Vagina (tissue), 2 donors: ENCODE results near the gene CPD. TPM values are rescaled to one million over a fixed set of nuclear protein-coding genes. Genes with fewer than 3 reads are reported as not detected.
A peak's percentile ranks its signal among the peaks of the same experiment; 100 is the strongest.

Source experiments
- DNase-seq, 2 donors: peaks; one replicate each; pipeline ENCODE4 v3.0.0-alpha.2; 2017; ENCODE audit errors: extremely low spot score in 2 of 2
- H3K27ac ChIP-seq: fragments of 200-600 bp; sonication (generic); one replicate; pipeline ENCODE4 v1.5.1; 2019
- H3K27me3 ChIP-seq: fragments of 200-600 bp; sonication (generic); one replicate; pipeline ENCODE4 v1.5.1; 2019
- H3K36me3 ChIP-seq, 2 donors: fragments of 200-600 bp; sonication (generic); one replicate each; pipeline ENCODE4 v1.5.1; 2017 to 2019
- H3K4me1 ChIP-seq: fragments of 200-600 bp; sonication (generic); one replicate; pipeline ENCODE4 v1.5.1; 2019
- H3K4me3 ChIP-seq, 2 donors: fragments of 200-600 bp; sonication (generic); 1 replicate in 1 of 2; 2 replicates in 1 of 2; pipeline ENCODE4 v1.5.1; 2016 to 2019
- H3K9me3 ChIP-seq: fragments of 200-600 bp; sonication (generic); one replicate; pipeline ENCODE4 v1.5.1; 2019
- POLR2A ChIP-seq, 2 donors: fragments of 450-650 bp; IDR thresholded peaks; one replicate each; pipeline ENCODE4 v1.6.1; 2017; ENCODE audit warnings: antibody characterized with exemption in 2 of 2, mild to moderate bottlenecking in 2 of 2, moderate library complexity in 2 of 2
- POLR2AphosphoS5 ChIP-seq, 2 donors: sonication (generic); formaldehyde crosslinking; IDR thresholded peaks; one replicate each; pipeline ENCODE4 v1.9.0; 2017; ENCODE audit warnings: antibody characterized with exemption in 2 of 2, mild to moderate bottlenecking in 2 of 2, low read depth in 1 of 2; ENCODE audit not compliant: insufficient read depth in 1 of 2
- intact Hi-C: fragments of 100-400 bp; cut with DNase I; formaldehyde crosslinking; loops from one replicate; pipeline ENCODE4 v1.15.1; 2023
- total RNA-seq: library from RNA; depleted of rRNA; stranded (reverse); fragments of >200 nt; gene quantifications from one replicate; pipeline ENCODE4 v1.2.3, GENCODE V29; 2016
- TF ChIP-seq, protein P1 (sequence below), 3 experiments: fragments of 450-650 bp in 2 of 3; fragments of 200-600 bp in 1 of 3; sonication (generic) in 1 of 3; IDR thresholded peaks; one replicate each; pipeline ENCODE4 v1.5.1; 2017 to 2019; ENCODE audit warnings: antibody characterized with exemption in 3 of 3, mild to moderate bottlenecking in 2 of 3, moderate library complexity in 2 of 3

The CPD gene
- 56.5 TPM for total RNA-seq

- Histone ChIP-seq H3K4me3 (peak within 1 kb of the TSS; percentile 53 to 86), H3K36me3 (no peaks in the 10 kb centered on the region), H3K9me3 (no peaks in the 10 kb centered on the region), H3K27ac (peak within 1 kb of the TSS; percentile 83), H3K27me3 (no peaks in the 10 kb centered on the region), H3K4me1 (peaks cover 58% of the 10 kb centered on the region)
- TF ChIP-seq, protein P1, sequence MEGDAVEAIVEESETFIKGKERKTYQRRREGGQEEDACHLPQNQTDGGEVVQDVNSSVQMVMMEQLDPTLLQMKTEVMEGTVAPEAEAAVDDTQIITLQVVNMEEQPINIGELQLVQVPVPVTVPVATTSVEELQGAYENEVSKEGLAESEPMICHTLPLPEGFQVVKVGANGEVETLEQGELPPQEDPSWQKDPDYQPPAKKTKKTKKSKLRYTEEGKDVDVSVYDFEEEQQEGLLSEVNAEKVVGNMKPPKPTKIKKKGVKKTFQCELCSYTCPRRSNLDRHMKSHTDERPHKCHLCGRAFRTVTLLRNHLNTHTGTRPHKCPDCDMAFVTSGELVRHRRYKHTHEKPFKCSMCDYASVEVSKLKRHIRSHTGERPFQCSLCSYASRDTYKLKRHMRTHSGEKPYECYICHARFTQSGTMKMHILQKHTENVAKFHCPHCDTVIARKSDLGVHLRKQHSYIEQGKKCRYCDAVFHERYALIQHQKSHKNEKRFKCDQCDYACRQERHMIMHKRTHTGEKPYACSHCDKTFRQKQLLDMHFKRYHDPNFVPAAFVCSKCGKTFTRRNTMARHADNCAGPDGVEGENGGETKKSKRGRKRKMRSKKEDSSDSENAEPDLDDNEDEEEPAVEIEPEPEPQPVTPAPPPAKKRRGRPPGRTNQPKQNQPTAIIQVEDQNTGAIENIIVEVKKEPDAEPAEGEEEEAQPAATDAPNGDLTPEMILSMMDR (IDR thresholded peaks at IDR 0.05): no peak
- peak in 1 of 2 donors; percentile 89 for TF ChIP-seq POLR2A (IDR thresholded peaks at IDR 0.05)
- peak in 1 of 2 donors; percentile 91 for TF ChIP-seq POLR2AphosphoS5 (IDR thresholded peaks at IDR 0.05; ENCODE audit: insufficient read depth in 1 of 2, low read depth in 1 of 2)
- intact Hi-C loops: no loop called here
- peak in 1 of 2 donors; percentile 96 for DNase-seq
Observed at GRCh38 chr17:30378825-30379302, at the start of gene CPD. Gene CPD (plus strand): TSS chr17:30378927. CDS start chr17:30378981, 54 bp downstream.

DNA sequence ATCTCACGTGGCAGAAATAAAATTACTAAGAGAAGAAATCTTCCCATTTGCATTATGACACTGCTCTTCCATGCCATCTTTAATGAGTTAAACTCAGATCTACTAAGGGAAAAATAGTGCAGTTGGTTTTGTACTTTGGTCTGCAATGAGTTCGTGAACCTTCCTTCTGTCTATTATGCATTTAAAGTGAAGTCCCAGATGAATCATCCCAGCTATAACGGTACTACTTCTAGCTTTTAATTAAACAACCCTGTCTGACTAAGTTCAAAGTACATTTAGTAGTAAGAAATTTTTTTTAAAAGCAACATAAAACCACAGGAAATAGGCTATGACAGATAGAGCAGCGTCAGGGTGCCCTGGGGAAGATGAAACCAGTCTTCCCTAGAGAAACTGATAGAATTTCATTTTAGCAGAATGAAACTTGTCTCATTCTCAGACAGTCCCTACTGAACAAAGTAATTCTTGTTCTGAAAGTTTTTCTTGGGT, 46.6 kb upstream of the CPD start:
- H3K4me1 ChIP-seq: no peaks in the 10 kb centered on the region
- H3K27ac ChIP-seq: no peak overlapping the region
- intact Hi-C loops: loop anchor here (2.0 kb wide), 1 partner anchor 61 kb away; no protein-coding TSS in a partner anchor
- no peaks in the 10 kb centered on the region for H3K36me3 ChIP-seq
- H3K27me3 ChIP-seq: no peaks in the 10 kb centered on the region
- no peaks in the 10 kb centered on the region for H3K9me3 ChIP-seq
- H3K4me3 ChIP-seq: no peak overlapping the region
- TF ChIP-seq, protein P1 (IDR thresholded peaks at IDR 0.05): no peak
- no peak for TF ChIP-seq POLR2AphosphoS5 (IDR thresholded peaks at IDR 0.05; ENCODE audit: insufficient read depth in 1 of 2, low read depth in 1 of 2)
- DNase-seq: no peak

DNA sequence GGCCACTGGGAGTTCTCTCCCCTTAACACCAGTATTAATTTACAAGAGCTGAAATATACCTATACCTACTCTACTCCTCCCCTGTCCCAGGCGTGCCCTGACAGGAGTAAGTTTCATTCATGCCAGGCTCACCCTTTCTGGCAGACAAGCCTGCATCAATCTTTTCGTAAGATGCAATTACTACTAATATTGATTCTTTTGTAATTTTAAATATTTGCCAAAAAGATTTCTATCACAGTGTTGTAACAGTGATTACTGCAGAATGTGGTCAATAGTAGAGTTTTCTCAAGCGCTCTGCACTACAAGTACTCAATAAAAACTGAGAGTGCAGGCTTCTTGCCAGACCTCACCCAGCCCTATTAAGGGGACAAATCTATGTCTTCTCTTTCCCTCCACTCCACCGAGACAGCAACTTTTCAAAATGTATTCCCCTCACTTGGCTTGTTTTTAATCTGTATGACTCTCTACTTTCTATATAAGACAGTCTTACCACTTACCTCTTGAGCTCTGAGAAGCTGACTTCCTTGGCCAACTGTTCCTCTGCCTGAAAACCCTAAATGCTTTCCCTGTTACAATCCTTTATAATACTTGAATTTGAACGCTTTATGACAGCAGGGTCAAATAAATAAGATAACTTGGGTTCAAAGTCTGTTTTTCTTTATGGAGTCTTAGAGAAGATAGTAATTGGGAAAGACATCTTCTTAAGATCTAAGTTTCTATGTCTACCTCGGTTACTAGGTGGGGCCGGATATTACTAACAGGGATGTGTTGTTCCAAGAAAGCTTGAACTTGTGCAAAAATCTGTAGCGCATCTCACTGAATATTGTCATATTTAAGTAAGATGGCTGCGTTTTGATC, 45.0 kb upstream of the CPD start, which contains the start of gene TMIGD1:
Gene TMIGD1, minus strand, starts transcription at position 555 of the 858 bp plus-strand sequence. CDS start 1,924 bp downstream, outside the sequence.
- Histone ChIP-seq H3K4me3 (no peak within 1 kb of the TSS), H3K36me3 (no peaks in the 10 kb centered on the region), H3K4me1 (no peaks in the 10 kb centered on the region), H3K27me3 (no peaks in the 10 kb centered on the region), H3K9me3 (no peaks in the 10 kb centered on the region), H3K27ac (no peak within 1 kb of the TSS)
- TF ChIP-seq POLR2AphosphoS5 (IDR thresholded peaks at IDR 0.05; ENCODE audit: insufficient read depth in 1 of 2, low read depth in 1 of 2): no peak
- TF ChIP-seq, protein P1 (IDR thresholded peaks at IDR 0.05): no peak
- TF ChIP-seq POLR2A (IDR thresholded peaks at IDR 0.05): no peak
- intact Hi-C loops: loop anchor here (2.0 kb wide), 1 partner anchor 63 kb away; no protein-coding TSS in a partner anchor
- DNase-seq: no peak

GRCh38 chr17:30334421-30334820, 44.3 kb upstream of the CPD start:
- no peaks in the 10 kb centered on the region for H3K9me3 ChIP-seq
- H3K27ac ChIP-seq: no peak overlapping the region
- H3K36me3 ChIP-seq: no peaks in the 10 kb centered on the region
- no peaks in the 10 kb centered on the region for H3K27me3 ChIP-seq
- intact Hi-C loops: no loop called here
- TF ChIP-seq, protein P1 (IDR thresholded peaks at IDR 0.05): no peak
- TF ChIP-seq POLR2AphosphoS5 (IDR thresholded peaks at IDR 0.05; ENCODE audit: insufficient read depth in 1 of 2, low read depth in 1 of 2) (no peak), POLR2A (IDR thresholded peaks at IDR 0.05) (no peak)
- no peak for DNase-seq
- no peaks in the 10 kb centered on the region for H3K4me1 ChIP-seq
- no peak overlapping the region for H3K4me3 ChIP-seq
